HepG2 (cell line): ENCODE data around the gene ARHGDIA. TPM values are rescaled to one million over a fixed set of nuclear protein-coding genes. Genes with fewer than 3 reads are reported as not detected.

Source experiments
- ATAC-seq: fragments of 200-7000 bp; cut with Tn5 transposase; 3 replicates; pipeline ENCODE4 v1.9.1; 2020; ENCODE audit warnings: mild to moderate bottlenecking, moderate library complexity
- BruUV-seq: library from RNA; stranded (reverse); fragments of 400-500 nt; replicated peaks from 2 replicates; lab custom pipeline; 2021; lab: Mats Ljungman, UMichigan
- CTCF ChIA-PET: fragments of 300-600 bp; formaldehyde crosslinking; extraction: SDS; loops from one replicate; lab custom pipeline; 2021; ENCODE audit warnings: low total read pairs, inconsistent platforms, low intra/inter-chr PET ratio; lab: Yijun Ruan, JAX
- POLR2A ChIA-PET: fragments of 350-600 bp; sonication (Branson Sonifier 250); formaldehyde crosslinking; loops from one replicate; lab custom pipeline; 2020; ENCODE audit warnings: antibody characterized with exemption, inconsistent platforms; lab: Yijun Ruan, JAX
- DNase-seq: peaks from one replicate; pipeline ENCODE4 v3.0.0-alpha.2; 2015; ENCODE audit warnings: low spot score
- FAIRE-seq: peaks from 3 replicates; lab custom pipeline; 2011; peaks lifted over from hg19 to GRCh38; lab: Jason Lieb, UNC
- H2AFZ ChIP-seq: one replicate; pipeline ENCODE4 v1.6.1; 2011; ENCODE audit warnings: low read length, inconsistent platforms
- H3K27ac ChIP-seq: fragments of 300-600 bp; 3 replicates; pipeline ENCODE4 v1.8.0; 2011; ENCODE audit warnings: mixed run types, mild to moderate bottlenecking, mixed read lengths, low read length, inconsistent platforms; ENCODE audit not compliant: insufficient read depth; ENCODE audit errors: extremely low read length
- H3K27me3 ChIP-seq, 2 experiments: fragments of 200-600 bp in 1 of 2; 2 replicates in 1 of 2; 3 replicates in 1 of 2; pipeline versions ENCODE4 v1.6.0 to v1.8.0; 2011; ENCODE audit warnings: low read length in 2 of 2, mild to moderate bottlenecking in 2 of 2, moderate library complexity in 2 of 2, inconsistent platforms in 1 of 2; ENCODE audit not compliant: insufficient read depth in 2 of 2, control insufficient read depth in 1 of 2
- H3K36me3 ChIP-seq, 2 experiments: fragments of 200-600 bp in 1 of 2; replicated peaks in 1 of 2; 2 replicates in 1 of 2; 3 replicates in 1 of 2; pipeline versions ENCODE4 v1.5.1 to v1.8.0; 2011; ENCODE audit warnings: low read length in 2 of 2, inconsistent platforms in 1 of 2; ENCODE audit not compliant: insufficient read depth in 2 of 2, control insufficient read depth in 1 of 2
- H3K4me1 ChIP-seq: 2 replicates; pipeline ENCODE4 v1.5.1; 2012; ENCODE audit warnings: low read length, inconsistent platforms; ENCODE audit not compliant: insufficient read depth
- H3K4me2 ChIP-seq: 2 replicates; pipeline ENCODE4 v1.6.0; 2011; ENCODE audit warnings: low read depth, low read length, inconsistent platforms
- H3K4me3 ChIP-seq, 3 experiments: fragments of 200-600 bp in 1 of 3; sonication (generic), shearing (Covaris generic) in 1 of 3; replicated peaks in 1 of 3; 2 replicates each; pipeline ENCODE4 v1.5.1; 2011 to 2016; ENCODE audit warnings: low read length in 3 of 3, inconsistent platforms in 2 of 3, low read depth in 2 of 3, mild to moderate bottlenecking in 2 of 3, control low read depth in 1 of 3, mixed read lengths in 1 of 3; ENCODE audit not compliant: insufficient read depth in 1 of 3
- H3K79me2 ChIP-seq: one replicate; pipeline ENCODE4 v1.6.1; 2011; ENCODE audit warnings: low read length, inconsistent platforms; ENCODE audit not compliant: insufficient read depth
- H3K9ac ChIP-seq: 2 replicates; pipeline ENCODE4 v1.6.0; 2011; ENCODE audit warnings: mild to moderate bottlenecking, low read depth, low read length, inconsistent platforms; ENCODE audit not compliant: insufficient read depth
- H3K9me3 ChIP-seq: 2 replicates; pipeline ENCODE4 v1.5.1; 2012; ENCODE audit warnings: mild to moderate bottlenecking, low read length
- H4K20me1 ChIP-seq: 2 replicates; pipeline ENCODE4 v1.6.0; 2011; ENCODE audit warnings: inconsistent platforms, mild to moderate bottlenecking, low read length, moderate library complexity; ENCODE audit not compliant: insufficient read depth
- AGO2 ChIP-seq: fragments of 200-400 bp; formaldehyde crosslinking; optimal IDR thresholded peaks from 2 replicates; pipeline ENCODE3; 2017; ENCODE audit warnings: mild to moderate bottlenecking, low read depth, low read length, moderate library complexity
- ATM ChIP-seq: fragments of 450-650 bp; IDR thresholded peaks from 2 replicates; pipeline ENCODE4 v1.7.1; 2017; ENCODE audit warnings: mild to moderate bottlenecking, borderline replicate concordance
- BCL6 ChIP-seq: IDR thresholded peaks from 2 replicates; pipeline ENCODE4 v1.6.1; 2016; ENCODE audit warnings: missing genetic modification reagents, missing compliant biosample characterization
- NR2F6 ChIP-seq, 2 experiments: IDR thresholded peaks; 2 replicates each; pipeline ENCODE4 v1.6.1; 2016; ENCODE audit warnings: antibody characterized with exemption in 1 of 2, mild to moderate bottlenecking in 1 of 2
- PITX1 ChIP-seq: sonication (generic); formaldehyde crosslinking; IDR thresholded peaks from 2 replicates; pipeline ENCODE4 v1.5.1; 2020; ENCODE audit warnings: mild to moderate bottlenecking, missing genetic modification reagents
- POLR2A ChIP-seq, 2 experiments: IDR thresholded peaks; 2 replicates each; pipeline ENCODE4 v1.6.1; 2011; ENCODE audit warnings: low read depth in 2 of 2, low read length in 2 of 2, mild to moderate bottlenecking in 1 of 2, moderate library complexity in 1 of 2; ENCODE audit not compliant: insufficient read depth in 1 of 2
- ZFP36 ChIP-seq: fragments of 150-350 bp; IDR thresholded peaks from 2 replicates; pipeline ENCODE4 v1.6.1; 2018; ENCODE audit warnings: borderline replicate concordance, low read length, low read depth; ENCODE audit not compliant: partially characterized antibody
- ZNF441 ChIP-seq: sonication (generic); formaldehyde crosslinking; IDR thresholded peaks from 2 replicates; pipeline ENCODE4 v1.7.0; 2021; ENCODE audit warnings: missing genetic modification reagents, borderline replicate concordance
- WGBS: methylation state at CpG from one replicate; pipeline ENCODE4 v1.1.6; 2017; ENCODE audit warnings: low lambda C conversion rate; 5-methylcytosine and 5-hydroxymethylcytosine counted together
- in situ Hi-C: cut with HindIII; loops from 2 replicates; pipeline ENCODE4 v1.10.0; 2017; ENCODE audit warnings: low pct_unique_long_range_greater_than_20kb; ENCODE audit not compliant: extremely low pct_ligation_motif_present
- intact Hi-C: fragments of 100-400 bp; cut with micrococcal nuclease; formaldehyde crosslinking; loops from one replicate; pipeline ENCODE4 v1.10.0; 2022; ENCODE audit not compliant: unreplicated experiment
- polyA plus RNA-seq, 8 experiments: library from polyadenylated mRNA; depleted of rRNA in 3 of 8; stranded (reverse) in 7 of 8; unstranded in 1 of 8; fragments of >200 nt; fragmentation: Illumina TruSeq in 4 of 8; extraction: Trizol in 4 of 8; gene quantifications; 2 replicates each; pipeline versions ENCODE4 v1.2.1 to v1.2.3, GENCODE V29; 2011 to 2016; ENCODE audit warnings: low read depth in 4 of 8, missing spikeins in 1 of 8, mixed read lengths in 1 of 8; ENCODE audit not compliant: insufficient read depth in 1 of 8
- total RNA-seq, 5 experiments: library from RNA; depleted of rRNA; stranded (reverse); fragments of >200 nt; fragmentation: Illumina TruSeq; extraction: Trizol; gene quantifications; 2 replicates each; pipeline ENCODE4 v1.2.3, GENCODE V29; 2016; ENCODE audit warnings: low read depth in 1 of 5
- TF ChIP-seq, protein P1 (sequence below): IDR thresholded peaks from 2 replicates; pipeline ENCODE4 v1.6.1; 2018; ENCODE audit warnings: missing genetic modification reagents
- TF ChIP-seq, protein P2 (sequence below): sonication (generic); formaldehyde crosslinking; IDR thresholded peaks from 2 replicates; pipeline ENCODE4 v1.4.0; 2020; ENCODE audit warnings: missing genetic modification reagents, borderline replicate concordance
- TF ChIP-seq, protein P3 (sequence below), 2 experiments: sonication (generic) in 1 of 2; formaldehyde crosslinking in 1 of 2; IDR thresholded peaks; 2 replicates each; pipeline versions ENCODE4 v1.4.0 to v1.6.1; 2018 to 2020; ENCODE audit warnings: missing genetic modification reagents in 2 of 2, borderline replicate concordance in 1 of 2, low read depth in 1 of 2, mild to moderate bottlenecking in 1 of 2, missing biosample characterization in 1 of 2
- TF ChIP-seq, protein P4 (sequence below): IDR thresholded peaks from 2 replicates; pipeline ENCODE4 v1.6.1; 2016
- TF ChIP-seq, protein P5 (sequence below), 2 experiments: sonication (generic) in 1 of 2; formaldehyde crosslinking in 1 of 2; IDR thresholded peaks; 2 replicates each; pipeline versions ENCODE4 v1.5.1 to v1.6.1; 2011 to 2020; ENCODE audit warnings: borderline replicate concordance in 1 of 2, low read depth in 1 of 2, low read length in 1 of 2, mild to moderate bottlenecking in 1 of 2, missing genetic modification reagents in 1 of 2, moderate library complexity in 1 of 2

Gene ARHGDIA
- total and polyA plus RNA-seq, 2 of the 13 experiments (the other 11 are each of a cell fraction or from before 2014, with no cell fraction given) = 40.0 to 64.0 TPM

DNA sequence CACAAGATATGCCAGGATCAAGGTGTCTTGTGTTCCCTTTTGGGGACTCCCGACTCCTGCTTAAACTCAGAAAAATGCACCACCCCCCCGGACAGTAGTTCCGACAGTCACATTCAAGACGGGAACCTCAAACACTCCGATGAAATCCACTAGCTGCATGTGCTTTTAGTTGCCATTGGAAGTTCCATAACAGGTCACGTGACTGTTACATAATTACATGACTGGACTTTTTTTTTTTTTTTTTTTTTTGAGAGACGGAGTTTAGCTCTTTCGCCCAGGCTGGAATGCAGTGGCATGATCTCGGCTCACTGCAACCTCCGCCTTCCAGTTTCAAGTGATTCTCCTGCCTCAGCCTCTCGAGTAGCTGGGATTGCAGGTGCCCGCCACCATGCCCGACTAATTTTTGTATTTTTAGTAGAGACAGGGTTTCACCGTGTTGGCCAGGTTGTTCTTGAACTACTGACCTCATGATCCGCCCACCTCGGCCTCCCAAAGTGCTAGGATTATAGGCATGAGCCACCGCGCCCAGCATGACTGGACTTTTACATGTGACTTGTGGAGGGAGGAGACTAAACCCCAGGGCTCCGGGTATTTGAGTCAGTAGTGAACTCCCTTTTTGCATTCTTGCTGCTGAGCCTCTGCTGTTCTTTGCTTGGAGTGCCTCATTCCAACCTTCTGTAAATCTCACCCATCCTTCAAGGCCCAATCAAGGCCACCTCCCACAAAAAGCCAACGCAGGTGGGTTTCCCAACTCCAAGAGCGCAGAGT lies 45.3 kb upstream of the ARHGDIA start:
- Histone ChIP-seq H3K4me3 (peak overlapping the region; percentile 87 to 94 (median 93)), H3K36me3 (peaks cover 36 to 64% of the 10 kb centered on the region in 2 experiments), H3K4me1 (peaks cover 34% of the 10 kb centered on the region), H3K9me3 (no peaks in the 10 kb centered on the region), H3K79me2 (peaks cover 37% of the 10 kb centered on the region), H3K9ac (peak overlapping the region; percentile 82), H4K20me1 (no peaks in the 10 kb centered on the region; the same call in 1 of the 2 replicates), H2AFZ (no peak overlapping the region), H3K27ac (peak overlapping the region; percentile 46), H3K27me3 (no peaks in the 10 kb centered on the region), H3K4me2 (peak overlapping the region; percentile 94)
- FAIRE-seq (peak; percentile 90), DNase-seq (peak; percentile 74), ATAC-seq (peak; percentile 29)
- in situ Hi-C loops (no loop called here), intact Hi-C loops (no loop called here)
- WGBS = 53% methylated on average over 21 of the region's 21 CpGs
- POLR2A ChIA-PET = interaction anchor here (0.7 to 2.8 kb wide), 12 partner anchors 9 to 121 kb away, joined by 3 to 49 read pairs (median 5); partner anchors contain the start of genes ALYREF, ANAPC11, DCXR and MAFG
- CTCF ChIA-PET = no interaction called here
- no TSS peak for BruUV-seq
- TF ChIP-seq PITX1 (CRISPR knock-in tag) (0 out of 2 replicates have a peak, but pooled peaks have one; percentile 30), ZFP36 (no peak), BCL6 (no peak), AGO2 (no peak), ATM (peak; percentile 32; the same call in 1 of the 2 replicates), ZNF441 (peak; percentile 93), NR2F6 (IDR thresholded peaks at IDR 0.05) (no peak), NR2F6 (CRISPR knock-in tag; IDR thresholded peaks at IDR 0.05) (0 out of 2 replicates have a peak, but pooled peaks have one; percentile 26), POLR2A (IDR thresholded peaks at IDR 0.05; ENCODE audit: insufficient read depth in 1 of 2, low read depth in 2 of 2, low read length in 2 of 2) (peak; percentile 39 to 67; a peak in 2 of 4 replicates)
- TF ChIP-seq, protein P1, sequence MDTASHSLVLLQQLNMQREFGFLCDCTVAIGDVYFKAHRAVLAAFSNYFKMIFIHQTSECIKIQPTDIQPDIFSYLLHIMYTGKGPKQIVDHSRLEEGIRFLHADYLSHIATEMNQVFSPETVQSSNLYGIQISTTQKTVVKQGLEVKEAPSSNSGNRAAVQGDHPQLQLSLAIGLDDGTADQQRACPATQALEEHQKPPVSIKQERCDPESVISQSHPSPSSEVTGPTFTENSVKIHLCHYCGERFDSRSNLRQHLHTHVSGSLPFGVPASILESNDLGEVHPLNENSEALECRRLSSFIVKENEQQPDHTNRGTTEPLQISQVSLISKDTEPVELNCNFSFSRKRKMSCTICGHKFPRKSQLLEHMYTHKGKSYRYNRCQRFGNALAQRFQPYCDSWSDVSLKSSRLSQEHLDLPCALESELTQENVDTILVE (CRISPR knock-in tag) = no peak
- TF ChIP-seq, protein P2, sequence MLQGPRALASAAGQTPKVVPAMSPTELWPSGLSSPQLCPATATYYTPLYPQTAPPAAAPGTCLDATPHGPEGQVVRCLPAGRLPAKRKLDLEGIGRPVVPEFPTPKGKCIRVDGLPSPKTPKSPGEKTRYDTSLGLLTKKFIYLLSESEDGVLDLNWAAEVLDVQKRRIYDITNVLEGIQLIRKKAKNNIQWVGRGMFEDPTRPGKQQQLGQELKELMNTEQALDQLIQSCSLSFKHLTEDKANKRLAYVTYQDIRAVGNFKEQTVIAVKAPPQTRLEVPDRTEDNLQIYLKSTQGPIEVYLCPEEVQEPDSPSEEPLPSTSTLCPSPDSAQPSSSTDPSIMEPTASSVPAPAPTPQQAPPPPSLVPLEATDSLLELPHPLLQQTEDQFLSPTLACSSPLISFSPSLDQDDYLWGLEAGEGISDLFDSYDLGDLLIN (CRISPR knock-in tag) = no peak
- TF ChIP-seq, protein P3, sequence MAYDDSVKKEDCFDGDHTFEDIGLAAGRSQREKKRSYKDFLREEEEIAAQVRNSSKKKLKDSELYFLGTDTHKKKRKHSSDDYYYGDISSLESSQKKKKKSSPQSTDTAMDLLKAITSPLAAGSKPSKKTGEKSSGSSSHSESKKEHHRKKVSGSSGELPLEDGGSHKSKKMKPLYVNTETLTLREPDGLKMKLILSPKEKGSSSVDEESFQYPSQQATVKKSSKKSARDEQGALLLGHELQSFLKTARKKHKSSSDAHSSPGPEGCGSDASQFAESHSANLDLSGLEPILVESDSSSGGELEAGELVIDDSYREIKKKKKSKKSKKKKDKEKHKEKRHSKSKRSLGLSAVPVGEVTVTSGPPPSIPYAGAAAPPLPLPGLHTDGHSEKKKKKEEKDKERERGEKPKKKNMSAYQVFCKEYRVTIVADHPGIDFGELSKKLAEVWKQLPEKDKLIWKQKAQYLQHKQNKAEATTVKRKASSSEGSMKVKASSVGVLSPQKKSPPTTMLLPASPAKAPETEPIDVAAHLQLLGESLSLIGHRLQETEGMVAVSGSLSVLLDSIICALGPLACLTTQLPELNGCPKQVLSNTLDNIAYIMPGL (CRISPR knock-in tag; IDR thresholded peaks at IDR 0.05; ENCODE audit: borderline replicate concordance in 1 of 2, low read depth in 1 of 2) = peak in 1 of 2 experiments; percentile 22; a peak in 1 of 4 replicates
- TF ChIP-seq, protein P4, sequence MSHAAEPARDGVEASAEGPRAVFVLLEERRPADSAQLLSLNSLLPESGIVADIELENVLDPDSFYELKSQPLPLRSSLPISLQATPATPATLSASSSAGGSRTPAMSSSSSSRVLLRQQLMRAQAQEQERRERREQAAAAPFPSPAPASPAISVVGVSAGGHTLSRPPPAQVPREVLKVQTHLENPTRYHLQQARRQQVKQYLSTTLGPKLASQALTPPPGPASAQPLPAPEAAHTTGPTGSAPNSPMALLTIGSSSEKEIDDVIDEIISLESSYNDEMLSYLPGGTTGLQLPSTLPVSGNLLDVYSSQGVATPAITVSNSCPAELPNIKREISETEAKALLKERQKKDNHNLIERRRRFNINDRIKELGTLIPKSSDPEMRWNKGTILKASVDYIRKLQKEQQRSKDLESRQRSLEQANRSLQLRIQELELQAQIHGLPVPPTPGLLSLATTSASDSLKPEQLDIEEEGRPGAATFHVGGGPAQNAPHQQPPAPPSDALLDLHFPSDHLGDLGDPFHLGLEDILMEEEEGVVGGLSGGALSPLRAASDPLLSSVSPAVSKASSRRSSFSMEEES = peak; percentile 9; the same call in 1 of the 2 replicates
- TF ChIP-seq, protein P5, sequence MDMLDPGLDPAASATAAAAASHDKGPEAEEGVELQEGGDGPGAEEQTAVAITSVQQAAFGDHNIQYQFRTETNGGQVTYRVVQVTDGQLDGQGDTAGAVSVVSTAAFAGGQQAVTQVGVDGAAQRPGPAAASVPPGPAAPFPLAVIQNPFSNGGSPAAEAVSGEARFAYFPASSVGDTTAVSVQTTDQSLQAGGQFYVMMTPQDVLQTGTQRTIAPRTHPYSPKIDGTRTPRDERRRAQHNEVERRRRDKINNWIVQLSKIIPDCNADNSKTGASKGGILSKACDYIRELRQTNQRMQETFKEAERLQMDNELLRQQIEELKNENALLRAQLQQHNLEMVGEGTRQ (IDR thresholded peaks at IDR 0.05; ENCODE audit: low read depth, low read length) = no peak
- TF ChIP-seq, protein P5 (CRISPR knock-in tag; IDR thresholded peaks at IDR 0.05; ENCODE audit: borderline replicate concordance) = peak; percentile 60; the same call in 1 of the 2 replicates
